H1 (cell line): ENCODE results near the gene ZNF496. TPM values are rescaled to one million over a fixed set of nuclear protein-coding genes. Genes with fewer than 3 reads are reported as not detected.

ENCODE experiments used
- CEBPB ChIP-seq: IDR thresholded peaks from 2 replicates; pipeline ENCODE4 v1.6.1; 2012; ENCODE audit warnings: low read depth, low read length
- NANOG ChIP-seq: IDR thresholded peaks from 2 replicates; pipeline ENCODE4 v1.6.1; 2011; ENCODE audit warnings: low read length, low read depth, mild to moderate bottlenecking, inconsistent platforms; ENCODE audit not compliant: insufficient read depth, poor library complexity, severe bottlenecking
- PHF8 ChIP-seq: fragments of 200-600 bp; sonication (generic); conservative IDR thresholded peaks from 2 replicates; pipeline ENCODE4 v1.7.1; 2012; ENCODE audit warnings: low read depth, mild to moderate bottlenecking, inconsistent platforms, low read length, moderate library complexity
- POLR2AphosphoS5 ChIP-seq: IDR thresholded peaks from 2 replicates; pipeline ENCODE4 v1.6.1; 2011; ENCODE audit warnings: low read depth, low read length
- RAD21 ChIP-seq, 2 experiments: IDR thresholded peaks in 1 of 2; conservative IDR thresholded peaks in 1 of 2; 2 replicates each; pipeline ENCODE4 v1.6.1; 2011; ENCODE audit warnings: low read depth in 2 of 2, low read length in 2 of 2, improper control_type of control experiment in 1 of 2, inconsistent platforms in 1 of 2, mild to moderate bottlenecking in 1 of 2, moderate library complexity in 1 of 2
- TBP ChIP-seq: IDR thresholded peaks from 2 replicates; pipeline ENCODE4 v1.6.1; 2011; ENCODE audit warnings: low read depth, low read length, improper control_type of control experiment
- polyA plus RNA-seq, 7 experiments: library from polyadenylated mRNA; depleted of rRNA in 3 of 7; stranded (reverse) in 5 of 7; unstranded in 2 of 7; fragments of >200 nt in 5 of 7; fragments of 200-250 nt in 2 of 7; gene quantifications; 1 replicate in 5 of 7; 2 replicates in 1 of 7; 4 replicates in 1 of 7; pipeline versions ENCODE4 v1.2.1 to v1.2.3, GENCODE V29; 2011 to 2013; ENCODE audit warnings: missing spikeins in 2 of 7, mixed read lengths in 2 of 7
- total RNA-seq: library from RNA; stranded (reverse); fragmentation: NEBNext Ultra II Directional; extraction: Animal tissue kit (Norgen Biotek cat#: 25700); gene quantifications from 2 replicates; pipeline ENCODE4 v1.2.1, GENCODE V29; 2021
- TF ChIP-seq, protein P1 (sequence below): fragments of 300-600 bp; sonication (generic); IDR thresholded peaks from 2 replicates; pipeline ENCODE4 v1.7.1; 2012; ENCODE audit warnings: low read length, moderate library complexity, mild to moderate bottlenecking, inconsistent platforms; ENCODE audit not compliant: insufficient replicate concordance

ZNF496 gene
- total and polyA plus RNA-seq, 2 of the 8 experiments (the other 6 are each of a cell fraction or from before 2014, with no cell fraction given): 27.9 to 71.4 TPM

DNA sequence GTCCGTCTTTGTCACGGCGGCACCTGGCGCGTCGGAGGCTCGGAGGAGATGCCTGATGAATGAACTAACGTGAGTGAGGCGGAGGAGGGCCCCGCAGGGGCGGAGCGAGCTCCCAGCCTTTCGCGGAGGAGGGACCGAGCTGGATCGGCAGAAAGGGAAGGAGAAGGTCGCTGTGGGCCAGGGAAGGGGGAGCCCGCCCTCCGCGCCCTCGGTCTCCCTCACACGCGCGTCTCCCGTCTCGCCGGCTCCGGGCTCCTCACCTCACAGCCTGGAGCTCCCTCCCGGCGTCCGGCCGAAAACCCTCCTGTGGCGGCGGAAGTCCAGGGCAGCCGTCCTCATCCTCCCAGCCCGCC lies 519 bp downstream of the ZNF496 start (continued):
- TF ChIP-seq, protein P1, sequence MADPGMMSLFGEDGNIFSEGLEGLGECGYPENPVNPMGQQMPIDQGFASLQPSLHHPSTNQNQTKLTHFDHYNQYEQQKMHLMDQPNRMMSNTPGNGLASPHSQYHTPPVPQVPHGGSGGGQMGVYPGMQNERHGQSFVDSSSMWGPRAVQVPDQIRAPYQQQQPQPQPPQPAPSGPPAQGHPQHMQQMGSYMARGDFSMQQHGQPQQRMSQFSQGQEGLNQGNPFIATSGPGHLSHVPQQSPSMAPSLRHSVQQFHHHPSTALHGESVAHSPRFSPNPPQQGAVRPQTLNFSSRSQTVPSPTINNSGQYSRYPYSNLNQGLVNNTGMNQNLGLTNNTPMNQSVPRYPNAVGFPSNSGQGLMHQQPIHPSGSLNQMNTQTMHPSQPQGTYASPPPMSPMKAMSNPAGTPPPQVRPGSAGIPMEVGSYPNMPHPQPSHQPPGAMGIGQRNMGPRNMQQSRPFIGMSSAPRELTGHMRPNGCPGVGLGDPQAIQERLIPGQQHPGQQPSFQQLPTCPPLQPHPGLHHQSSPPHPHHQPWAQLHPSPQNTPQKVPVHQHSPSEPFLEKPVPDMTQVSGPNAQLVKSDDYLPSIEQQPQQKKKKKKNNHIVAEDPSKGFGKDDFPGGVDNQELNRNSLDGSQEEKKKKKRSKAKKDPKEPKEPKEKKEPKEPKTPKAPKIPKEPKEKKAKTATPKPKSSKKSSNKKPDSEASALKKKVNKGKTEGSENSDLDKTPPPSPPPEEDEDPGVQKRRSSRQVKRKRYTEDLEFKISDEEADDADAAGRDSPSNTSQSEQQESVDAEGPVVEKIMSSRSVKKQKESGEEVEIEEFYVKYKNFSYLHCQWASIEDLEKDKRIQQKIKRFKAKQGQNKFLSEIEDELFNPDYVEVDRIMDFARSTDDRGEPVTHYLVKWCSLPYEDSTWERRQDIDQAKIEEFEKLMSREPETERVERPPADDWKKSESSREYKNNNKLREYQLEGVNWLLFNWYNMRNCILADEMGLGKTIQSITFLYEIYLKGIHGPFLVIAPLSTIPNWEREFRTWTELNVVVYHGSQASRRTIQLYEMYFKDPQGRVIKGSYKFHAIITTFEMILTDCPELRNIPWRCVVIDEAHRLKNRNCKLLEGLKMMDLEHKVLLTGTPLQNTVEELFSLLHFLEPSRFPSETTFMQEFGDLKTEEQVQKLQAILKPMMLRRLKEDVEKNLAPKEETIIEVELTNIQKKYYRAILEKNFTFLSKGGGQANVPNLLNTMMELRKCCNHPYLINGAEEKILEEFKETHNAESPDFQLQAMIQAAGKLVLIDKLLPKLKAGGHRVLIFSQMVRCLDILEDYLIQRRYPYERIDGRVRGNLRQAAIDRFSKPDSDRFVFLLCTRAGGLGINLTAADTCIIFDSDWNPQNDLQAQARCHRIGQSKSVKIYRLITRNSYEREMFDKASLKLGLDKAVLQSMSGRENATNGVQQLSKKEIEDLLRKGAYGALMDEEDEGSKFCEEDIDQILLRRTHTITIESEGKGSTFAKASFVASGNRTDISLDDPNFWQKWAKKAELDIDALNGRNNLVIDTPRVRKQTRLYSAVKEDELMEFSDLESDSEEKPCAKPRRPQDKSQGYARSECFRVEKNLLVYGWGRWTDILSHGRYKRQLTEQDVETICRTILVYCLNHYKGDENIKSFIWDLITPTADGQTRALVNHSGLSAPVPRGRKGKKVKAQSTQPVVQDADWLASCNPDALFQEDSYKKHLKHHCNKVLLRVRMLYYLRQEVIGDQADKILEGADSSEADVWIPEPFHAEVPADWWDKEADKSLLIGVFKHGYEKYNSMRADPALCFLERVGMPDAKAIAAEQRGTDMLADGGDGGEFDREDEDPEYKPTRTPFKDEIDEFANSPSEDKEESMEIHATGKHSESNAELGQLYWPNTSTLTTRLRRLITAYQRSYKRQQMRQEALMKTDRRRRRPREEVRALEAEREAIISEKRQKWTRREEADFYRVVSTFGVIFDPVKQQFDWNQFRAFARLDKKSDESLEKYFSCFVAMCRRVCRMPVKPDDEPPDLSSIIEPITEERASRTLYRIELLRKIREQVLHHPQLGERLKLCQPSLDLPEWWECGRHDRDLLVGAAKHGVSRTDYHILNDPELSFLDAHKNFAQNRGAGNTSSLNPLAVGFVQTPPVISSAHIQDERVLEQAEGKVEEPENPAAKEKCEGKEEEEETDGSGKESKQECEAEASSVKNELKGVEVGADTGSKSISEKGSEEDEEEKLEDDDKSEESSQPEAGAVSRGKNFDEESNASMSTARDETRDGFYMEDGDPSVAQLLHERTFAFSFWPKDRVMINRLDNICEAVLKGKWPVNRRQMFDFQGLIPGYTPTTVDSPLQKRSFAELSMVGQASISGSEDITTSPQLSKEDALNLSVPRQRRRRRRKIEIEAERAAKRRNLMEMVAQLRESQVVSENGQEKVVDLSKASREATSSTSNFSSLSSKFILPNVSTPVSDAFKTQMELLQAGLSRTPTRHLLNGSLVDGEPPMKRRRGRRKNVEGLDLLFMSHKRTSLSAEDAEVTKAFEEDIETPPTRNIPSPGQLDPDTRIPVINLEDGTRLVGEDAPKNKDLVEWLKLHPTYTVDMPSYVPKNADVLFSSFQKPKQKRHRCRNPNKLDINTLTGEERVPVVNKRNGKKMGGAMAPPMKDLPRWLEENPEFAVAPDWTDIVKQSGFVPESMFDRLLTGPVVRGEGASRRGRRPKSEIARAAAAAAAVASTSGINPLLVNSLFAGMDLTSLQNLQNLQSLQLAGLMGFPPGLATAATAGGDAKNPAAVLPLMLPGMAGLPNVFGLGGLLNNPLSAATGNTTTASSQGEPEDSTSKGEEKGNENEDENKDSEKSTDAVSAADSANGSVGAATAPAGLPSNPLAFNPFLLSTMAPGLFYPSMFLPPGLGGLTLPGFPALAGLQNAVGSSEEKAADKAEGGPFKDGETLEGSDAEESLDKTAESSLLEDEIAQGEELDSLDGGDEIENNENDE: no peak
- TF ChIP-seq TBP (peak; percentile 16; the same call in 1 of the 2 replicates), PHF8 (peak; percentile 44; the same call in 1 of the 2 replicates), RAD21 (IDR thresholded peaks at IDR 0.05 in 1 of 2, conservative IDR thresholded peaks at IDR 0.05 in 1 of 2; ENCODE audit: low read depth in 2 of 2, low read length in 2 of 2) (no peak), CEBPB (no peak), NANOG (no peak), POLR2AphosphoS5 (peak; percentile 63)
